ENCODE measurements around the gene SELENOH. TPM values are rescaled to one million over a fixed set of nuclear protein-coding genes. Genes with fewer than 3 reads are reported as not detected.

Gene SELENOH
- total RNA-seq, 1 experiment from 2014 or later = 125 TPM

- DNase-seq (ENCODE audit: low read depth) = no peak
Observed at GRCh38 chr11:57746920-57747319, 5.6 kb downstream of the SELENOH start.

GRCh38 chr11:57751176-57751575 lies 9.9 kb downstream of the SELENOH start:
- DNase-seq (ENCODE audit: low read depth) = no peak

- peak; percentile 40 for DNase-seq (ENCODE audit: low read depth)
Observed at GRCh38 chr11:57751676-57752253, 10.5 kb downstream of the SELENOH start, which contains the start of gene BTBD18. Gene BTBD18 (minus strand): TSS chr11:57751819. CDS start chr11:57751188, 631 bp downstream.

GRCh38 chr11:57752954-57753353 lies 11.7 kb downstream of the SELENOH start:
- no peak for DNase-seq (ENCODE audit: low read depth)

GRCh38 chr11:57758174-57758573 lies 16.9 kb downstream of the SELENOH start:
- DNase-seq (ENCODE audit: low read depth) = no peak

- peak; percentile 98 for DNase-seq (ENCODE audit: low read depth)
Observed at GRCh38 chr11:57761301-57762234, 20.3 kb downstream of the SELENOH start, which contains the start of gene CTNND1. Gene CTNND1 (plus strand): TSS chr11:57761802. CDS start chr11:57791479, 29,677 bp downstream.

GRCh38 chr11:57762235-57762861 lies 21.1 kb downstream of the SELENOH start:
- DNase-seq (ENCODE audit: low read depth) = no peak

- DNase-seq (ENCODE audit: low read depth) = peak; percentile 54
Observed at GRCh38 chr11:57763568-57763967, 22.3 kb downstream of the SELENOH start.

GRCh38 chr11:57764021-57764420 lies 22.7 kb downstream of the SELENOH start:
- DNase-seq (ENCODE audit: low read depth) = no peak

GRCh38 chr11:57764566-57764965 lies 23.3 kb downstream of the SELENOH start:
- DNase-seq (ENCODE audit: low read depth) = no peak

GRCh38 chr11:57764972-57765371 lies 23.7 kb downstream of the SELENOH start:
- DNase-seq (ENCODE audit: low read depth) = no peak

GRCh38 chr11:57770793-57771192 lies 29.5 kb downstream of the SELENOH start:
- no peak for DNase-seq (ENCODE audit: low read depth)

- DNase-seq (ENCODE audit: low read depth) = no peak
Observed at GRCh38 chr11:57771365-57771764, 30.1 kb downstream of the SELENOH start.

- DNase-seq (ENCODE audit: low read depth) = no peak
Observed at GRCh38 chr11:57772562-57772961, 31.3 kb downstream of the SELENOH start.

GRCh38 chr11:57773026-57773598 lies 31.8 kb downstream of the SELENOH start:
- DNase-seq (ENCODE audit: low read depth) = no peak

GRCh38 chr11:57775491-57775890 lies 34.2 kb downstream of the SELENOH start:
- DNase-seq (ENCODE audit: low read depth) = no peak

- DNase-seq (ENCODE audit: low read depth) = no peak
Observed at GRCh38 chr11:57776031-57776521, 34.8 kb downstream of the SELENOH start.

- no peak for DNase-seq (ENCODE audit: low read depth)
Observed at GRCh38 chr11:57776577-57777210, 35.4 kb downstream of the SELENOH start.

GRCh38 chr11:57777969-57778317 lies 36.7 kb downstream of the SELENOH start:
- peak; percentile 43 for DNase-seq (ENCODE audit: low read depth)

- peak; percentile 98 for DNase-seq (ENCODE audit: low read depth)
Observed at GRCh38 chr11:57778318-57779037, 37.2 kb downstream of the SELENOH start.

- peak; percentile 88 for DNase-seq (ENCODE audit: low read depth)
Observed at GRCh38 chr11:57779276-57779675, 38.0 kb downstream of the SELENOH start.
